Measurements from ENCODE around the gene ARHGAP5.

DNA sequence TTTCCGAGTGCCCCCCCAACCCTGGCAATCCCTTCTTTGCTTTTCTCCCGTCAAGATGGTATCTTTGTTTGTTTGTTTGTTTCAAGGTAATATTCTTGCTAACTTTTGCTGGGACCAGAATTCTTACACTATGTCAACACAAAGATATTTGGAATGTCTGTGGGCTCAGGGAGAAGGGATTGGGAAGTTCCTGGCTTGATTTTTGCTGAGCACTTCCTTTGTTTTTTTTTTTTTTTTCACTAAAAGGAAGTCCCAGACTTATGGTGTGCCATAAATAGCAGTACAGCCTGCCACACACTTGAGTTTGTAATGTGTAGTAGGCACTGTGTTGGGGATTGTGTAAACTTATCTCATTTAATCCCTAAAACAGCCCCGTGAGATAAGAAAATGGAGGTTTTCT, 113.6 kb downstream of the ARHGAP5 start:
- TF ChIP-seq, protein P1, sequence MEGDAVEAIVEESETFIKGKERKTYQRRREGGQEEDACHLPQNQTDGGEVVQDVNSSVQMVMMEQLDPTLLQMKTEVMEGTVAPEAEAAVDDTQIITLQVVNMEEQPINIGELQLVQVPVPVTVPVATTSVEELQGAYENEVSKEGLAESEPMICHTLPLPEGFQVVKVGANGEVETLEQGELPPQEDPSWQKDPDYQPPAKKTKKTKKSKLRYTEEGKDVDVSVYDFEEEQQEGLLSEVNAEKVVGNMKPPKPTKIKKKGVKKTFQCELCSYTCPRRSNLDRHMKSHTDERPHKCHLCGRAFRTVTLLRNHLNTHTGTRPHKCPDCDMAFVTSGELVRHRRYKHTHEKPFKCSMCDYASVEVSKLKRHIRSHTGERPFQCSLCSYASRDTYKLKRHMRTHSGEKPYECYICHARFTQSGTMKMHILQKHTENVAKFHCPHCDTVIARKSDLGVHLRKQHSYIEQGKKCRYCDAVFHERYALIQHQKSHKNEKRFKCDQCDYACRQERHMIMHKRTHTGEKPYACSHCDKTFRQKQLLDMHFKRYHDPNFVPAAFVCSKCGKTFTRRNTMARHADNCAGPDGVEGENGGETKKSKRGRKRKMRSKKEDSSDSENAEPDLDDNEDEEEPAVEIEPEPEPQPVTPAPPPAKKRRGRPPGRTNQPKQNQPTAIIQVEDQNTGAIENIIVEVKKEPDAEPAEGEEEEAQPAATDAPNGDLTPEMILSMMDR (IDR thresholded peaks at IDR 0.05) = no peak
- TF ChIP-seq ZFX (IDR thresholded peaks at IDR 0.05; ENCODE audit: borderline replicate concordance) = no peak
